ENCODE measurements around the gene PGAM5.
"Not testable (repeated sequence)": the region's sequence is repeated elsewhere in the genome, so short reads cannot be mapped to it uniquely, and the experiment has no call there.

The PGAM5 gene

GRCh38 chr12:132741620-132742019 lies 31.0 kb downstream of the PGAM5 start:
- no peak for DNase-seq (ENCODE audit: low read depth in 2 of 3, low spot score in 2 of 3)

- DNase-seq (ENCODE audit: low read depth in 2 of 3, low spot score in 2 of 3) = no peak
These were observed 33.2 kb downstream of the PGAM5 start for GRCh38 chr12:132743831-132744230.

GRCh38 chr12:132746613-132747012 lies 36.0 kb downstream of the PGAM5 start:
- no peak for DNase-seq (ENCODE audit: low read depth in 2 of 3, low spot score in 2 of 3)

GRCh38 chr12:132747395-132747794 lies 36.8 kb downstream of the PGAM5 start:
- DNase-seq (ENCODE audit: low read depth in 2 of 3, low spot score in 2 of 3) = no peak

DNA sequence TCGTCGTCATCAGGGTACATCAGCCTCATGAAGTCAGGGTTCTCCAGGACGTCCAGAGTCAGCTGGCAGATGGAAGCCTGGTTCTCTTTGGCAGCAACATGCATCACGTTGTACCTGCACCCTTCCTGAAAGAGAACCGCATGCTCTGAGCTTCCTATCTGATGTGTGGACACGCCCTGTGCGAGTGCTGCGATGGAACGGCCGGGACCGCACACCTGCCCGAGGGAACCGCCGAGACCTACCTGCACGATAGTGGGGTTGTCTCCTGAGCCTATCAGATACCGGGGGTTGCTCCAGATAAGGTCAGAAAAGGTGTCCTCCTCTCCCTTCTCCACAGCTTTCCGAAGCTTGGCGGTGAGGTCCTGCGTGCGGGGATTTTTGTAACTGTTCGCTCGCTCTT lies 37.3 kb downstream of the PGAM5 start:
- no peak for DNase-seq (ENCODE audit: low read depth in 2 of 3, low spot score in 2 of 3)

DNA sequence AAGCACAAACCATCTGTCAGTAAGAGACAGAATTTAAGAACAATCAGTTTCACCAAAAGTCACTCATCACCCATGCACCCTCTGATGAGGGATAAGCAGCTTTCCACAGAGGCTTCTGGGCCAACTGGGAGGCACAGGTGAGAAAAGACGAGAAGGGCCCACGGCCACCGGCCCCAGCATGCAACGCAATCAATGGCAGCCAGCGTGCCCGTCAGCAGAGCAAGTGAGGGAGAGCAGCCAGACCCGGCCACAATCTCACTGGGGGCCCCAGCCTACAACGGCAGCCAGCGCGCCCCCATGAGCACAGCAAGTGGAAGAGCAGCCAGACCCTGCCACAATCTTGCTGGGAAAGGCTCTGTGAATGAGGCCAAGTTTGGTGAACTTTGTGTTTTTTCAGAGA lies 37.7 kb downstream of the PGAM5 start:
- no peak for DNase-seq (ENCODE audit: low read depth in 2 of 3, low spot score in 2 of 3)

DNA sequence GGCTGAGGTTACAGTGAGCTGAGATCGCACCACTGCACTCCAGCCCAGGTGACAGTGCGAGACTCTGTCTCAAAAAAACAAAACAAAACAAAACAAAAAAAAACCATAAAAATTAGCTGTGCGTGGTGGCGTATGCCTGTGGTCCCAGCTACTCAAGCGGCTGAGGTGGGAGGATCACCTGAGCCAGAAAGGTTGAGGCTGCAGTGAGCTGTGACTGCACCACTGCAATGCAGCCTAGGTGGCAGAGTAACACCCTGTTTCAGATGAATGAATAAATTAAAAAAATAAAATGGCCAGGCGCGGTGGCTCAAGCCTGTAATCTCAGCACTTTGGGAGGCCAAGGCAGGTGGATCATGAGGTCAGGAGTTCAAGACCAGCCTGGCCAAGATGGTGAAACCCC lies 43.0 kb downstream of the PGAM5 start:
- DNase-seq (ENCODE audit: low read depth in 2 of 3, low spot score in 2 of 3) = not testable (repeated sequence)

- no peak for DNase-seq (ENCODE audit: low read depth in 2 of 3, low spot score in 2 of 3)
These were observed 43.7 kb downstream of the PGAM5 start for GRCh38 chr12:132754160-132754932.

DNA sequence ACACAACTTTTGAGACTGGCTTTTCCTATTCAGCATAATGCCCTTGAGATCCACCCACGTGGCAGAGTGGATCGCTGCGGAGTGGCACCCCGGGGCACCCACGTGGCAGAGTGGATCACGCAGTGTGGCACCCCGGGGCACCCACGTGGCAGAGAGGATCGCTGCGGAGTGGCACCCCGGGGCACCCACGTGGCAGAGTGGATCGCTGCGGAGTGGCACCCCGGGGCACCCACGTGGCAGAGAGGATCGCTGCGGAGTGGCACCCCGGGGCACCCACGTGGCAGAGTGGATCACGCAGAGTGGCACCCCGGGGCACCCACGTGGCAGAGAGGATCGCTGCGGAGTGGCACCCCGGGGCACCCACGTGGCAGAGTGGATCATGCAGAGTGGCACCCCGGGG lies 48.2 kb downstream of the PGAM5 start:
- DNase-seq (ENCODE audit: low read depth in 2 of 3, low spot score in 2 of 3) = not testable (repeated sequence)

DNA sequence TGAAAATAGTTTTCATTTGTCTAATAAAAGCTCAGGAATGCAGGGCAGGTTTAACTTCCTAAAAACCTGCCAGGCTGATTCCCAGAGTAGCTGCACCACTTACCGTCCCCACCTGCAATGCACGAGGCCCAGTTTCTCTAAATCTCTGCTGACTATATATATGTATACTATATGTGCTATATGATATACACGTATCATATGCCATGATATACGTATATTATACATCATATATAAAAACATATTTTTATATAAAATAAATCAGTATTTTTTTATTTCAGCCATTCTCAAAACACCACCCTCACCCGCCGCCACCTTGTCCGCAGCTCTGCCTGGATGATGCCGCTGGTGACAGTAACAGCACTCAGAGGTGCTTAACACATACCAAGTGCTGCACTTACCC lies 48.7 kb downstream of the PGAM5 start:
- DNase-seq (ENCODE audit: low read depth in 2 of 3, low spot score in 2 of 3) = no peak

DNA sequence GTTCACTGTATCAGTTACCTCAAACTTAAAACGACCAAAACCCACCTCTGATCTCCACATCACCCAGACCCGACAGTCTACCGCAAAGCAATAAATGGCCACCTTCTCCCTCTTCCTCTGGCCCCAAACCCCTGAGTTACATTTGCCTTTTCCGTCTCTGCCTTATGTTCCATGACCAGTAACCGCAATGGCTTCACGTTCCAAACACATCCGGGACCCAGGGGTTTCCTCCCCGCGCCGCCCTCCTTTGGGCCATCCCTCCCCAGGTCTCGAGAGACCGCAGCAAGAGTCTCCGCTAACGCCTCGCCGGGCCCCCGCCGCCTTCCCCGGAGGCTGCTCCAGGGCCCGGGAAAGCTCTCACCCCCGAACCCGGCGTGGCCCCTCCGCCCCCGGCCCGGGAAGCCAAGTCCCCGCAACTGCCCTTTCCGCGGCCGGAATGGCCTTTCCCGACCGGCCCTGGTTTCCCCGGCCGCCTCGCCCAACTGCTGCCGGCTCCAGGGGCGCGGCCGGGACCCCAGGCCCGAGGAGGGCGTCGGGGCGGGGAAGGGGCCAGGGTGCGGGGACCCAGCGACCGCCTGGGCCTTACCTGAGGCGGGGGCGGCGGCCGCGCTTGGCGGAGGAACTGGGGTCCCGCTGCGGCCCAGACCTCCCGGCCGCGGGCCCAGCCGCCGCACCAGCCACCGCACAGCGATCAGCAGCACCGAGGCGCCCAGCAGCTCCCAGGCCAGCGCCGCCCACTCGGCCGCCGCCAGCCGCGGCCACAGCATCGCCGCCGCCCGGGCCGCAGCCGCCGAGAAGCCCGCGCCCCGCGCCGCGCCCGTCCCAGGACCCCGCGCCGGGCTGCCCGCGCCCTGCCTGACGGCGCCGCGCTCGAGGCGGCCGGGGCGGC lies 50.6 kb downstream of the PGAM5 start, which contains the start of gene ANKLE2:
Gene ANKLE2, minus strand, starts transcription at position 801 of the 889 bp plus-strand sequence. Its CDS starts 34 bp downstream, at position 767.
- DNase-seq (ENCODE audit: low read depth in 2 of 3, low spot score in 2 of 3) = peak; percentile 54 to 62 (median 58)

DNA sequence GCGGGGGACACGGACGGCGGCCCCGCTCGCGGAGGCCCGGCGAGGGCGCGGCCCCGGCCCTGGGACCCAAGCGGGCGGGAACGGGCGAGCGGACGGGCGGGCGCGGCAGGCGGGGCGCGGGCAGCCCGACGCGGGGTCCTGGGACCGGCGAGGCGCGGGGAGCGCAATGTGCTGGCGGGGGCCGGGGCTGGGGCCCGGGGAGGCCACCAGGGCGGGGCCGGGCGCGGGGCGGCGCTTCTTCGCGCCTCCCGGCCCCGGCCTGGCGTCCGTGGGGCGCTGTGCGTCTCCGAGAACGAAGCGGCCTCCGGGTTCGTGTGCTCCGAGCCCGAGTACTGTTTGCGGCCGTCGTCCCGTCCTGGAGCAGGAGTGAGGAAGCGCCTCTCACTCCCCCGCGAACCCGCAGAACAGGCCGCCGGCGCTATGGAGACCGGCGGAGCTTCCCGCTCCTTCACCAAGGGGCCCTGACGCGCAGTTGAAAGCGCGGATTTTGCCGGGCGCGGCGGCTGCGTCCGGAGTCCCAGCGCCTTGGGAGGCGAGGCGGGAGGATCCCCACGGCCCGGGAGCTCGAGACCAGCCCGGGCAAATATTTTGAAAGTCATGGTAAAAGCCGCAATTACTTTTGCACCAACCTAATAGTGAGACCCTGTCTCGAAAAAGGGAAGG lies 51.4 kb downstream of the PGAM5 start:
- DNase-seq (ENCODE audit: low read depth in 2 of 3, low spot score in 2 of 3) = peak; percentile 59 to 68 (median 61)

DNA sequence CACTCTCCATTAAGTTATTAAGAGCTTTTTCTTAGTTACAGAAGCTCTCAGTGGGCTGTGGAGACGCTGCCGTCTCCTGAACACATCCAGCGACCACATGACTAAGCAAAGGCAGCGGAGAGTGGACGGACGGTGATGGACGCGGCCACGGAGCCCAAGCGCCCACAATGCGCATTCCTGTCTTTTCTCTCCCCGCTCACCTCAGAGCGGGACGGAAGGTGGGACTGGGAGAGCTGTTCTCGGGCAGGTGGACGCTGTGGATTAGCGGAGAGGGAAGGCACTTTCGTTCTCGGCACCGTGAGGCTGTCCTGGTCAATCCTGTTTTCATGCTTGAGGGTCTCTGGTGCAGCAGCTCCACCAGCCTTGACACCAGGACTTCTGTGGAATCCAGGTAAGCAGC lies 53.6 kb downstream of the PGAM5 start:
- no peak for DNase-seq (ENCODE audit: low read depth in 2 of 3, low spot score in 2 of 3)

DNA sequence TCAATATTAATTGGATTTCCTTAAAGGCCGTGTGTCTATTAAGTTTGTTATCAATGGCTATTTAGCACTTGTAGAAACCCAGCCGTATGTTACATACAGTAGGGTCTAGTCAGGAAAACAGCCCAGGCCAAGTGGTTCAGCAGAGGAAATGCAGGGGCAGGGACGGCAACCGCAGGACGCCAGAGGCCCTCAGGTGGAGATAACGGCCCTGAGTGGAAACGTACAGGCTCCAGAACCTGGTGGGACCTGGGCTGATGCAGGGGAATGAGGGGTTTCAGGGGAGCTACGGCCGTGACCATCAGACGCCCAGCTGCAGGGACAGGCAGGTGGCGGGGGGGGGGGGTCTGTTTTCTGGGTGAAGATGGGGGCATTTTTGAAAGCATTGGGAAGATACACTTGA lies 54.7 kb downstream of the PGAM5 start:
- DNase-seq (ENCODE audit: low read depth in 2 of 3, low spot score in 2 of 3) = no peak

- DNase-seq (ENCODE audit: low read depth in 2 of 3, low spot score in 2 of 3) = no peak
These were observed 55.9 kb downstream of the PGAM5 start for GRCh38 chr12:132766380-132767085.

GRCh38 chr12:132771126-132771838 lies 60.6 kb downstream of the PGAM5 start:
- no peak for DNase-seq (ENCODE audit: low read depth in 2 of 3, low spot score in 2 of 3)

Measured in activated CD8-positive, alpha-beta memory T cell treated with anti-CD3 and anti-CD28 coated beads for 48 hours (primary cell).